Neural cell (in vitro differentiated cells): ENCODE data around the gene BMPR1B. TPM values are rescaled to one million over a fixed set of nuclear protein-coding genes. Genes with fewer than 3 reads are reported as not detected.

Experiments used
- H2AFZ ChIP-seq: fragments of 200-600, 300-800 bp; sonication (generic), shearing (Covaris generic); 2 replicates; pipeline ENCODE4 v1.6.0; 2014; ENCODE audit warnings: low read depth, mild to moderate bottlenecking, antibody characterized with exemption, low read length, moderate library complexity
- H3F3A ChIP-seq: fragments of 200-600 bp; shearing (Covaris generic); 2 replicates; pipeline ENCODE4 v1.6.1; 2016; ENCODE audit warnings: mild to moderate bottlenecking, moderate library complexity, mixed read lengths, antibody characterized with exemption, low read length; ENCODE audit not compliant: insufficient read depth, poor library complexity, severe bottlenecking
- H3K27ac ChIP-seq: fragments of 200-600, 300-800 bp; sonication (generic), shearing (Covaris generic); 2 replicates; pipeline ENCODE4 v1.5.1; 2014; ENCODE audit warnings: mild to moderate bottlenecking, low read length, moderate library complexity
- H3K27me3 ChIP-seq: fragments of 300-800, 200-600 bp; sonication (generic), shearing (Covaris generic); 2 replicates; pipeline ENCODE4 v1.6.0; 2014; ENCODE audit warnings: mild to moderate bottlenecking, low read depth, low read length, moderate library complexity; ENCODE audit not compliant: insufficient read depth
- H3K36me3 ChIP-seq: fragments of 300-800, 200-600 bp; sonication (generic), shearing (Covaris generic); 2 replicates; pipeline ENCODE4 v1.5.1; 2014; ENCODE audit warnings: mild to moderate bottlenecking, antibody characterized with exemption, low read length, moderate library complexity; ENCODE audit not compliant: insufficient read depth
- H3K4me2 ChIP-seq: fragments of 300-800, 200-600 bp; sonication (generic), shearing (Covaris generic); 2 replicates; pipeline ENCODE4 v1.6.0; 2014; ENCODE audit warnings: mild to moderate bottlenecking, low read length
- H3K4me3 ChIP-seq: fragments of 300-800, 200-600 bp; sonication (generic), shearing (Covaris generic); 2 replicates; pipeline ENCODE4 v1.5.1; 2014; ENCODE audit warnings: mild to moderate bottlenecking, low read length, moderate library complexity
- H3K79me2 ChIP-seq: fragments of 200-600 bp; shearing (Covaris generic); replicated peaks from 2 replicates; pipeline ENCODE4 v1.6.0; 2014; ENCODE audit warnings: mild to moderate bottlenecking, low read length, moderate library complexity; ENCODE audit not compliant: insufficient read depth
- H3K9ac ChIP-seq: fragments of 300-800, 200-600 bp; sonication (generic), shearing (Covaris generic); 2 replicates; pipeline ENCODE4 v1.6.1; 2016; ENCODE audit warnings: mild to moderate bottlenecking, low read length, mixed read lengths
- H3K9me2 ChIP-seq: fragments of 200-600 bp; shearing (Covaris generic); 2 replicates; pipeline ENCODE4 v1.6.1; 2016; ENCODE audit warnings: mild to moderate bottlenecking, low read length, mixed read lengths; ENCODE audit not compliant: insufficient read depth
- H3K9me3 ChIP-seq: fragments of 200-600, 300-800 bp; sonication (generic), shearing (Covaris generic); 2 replicates; pipeline ENCODE4 v1.6.1; 2016; ENCODE audit warnings: mild to moderate bottlenecking, mixed run types, low read length, moderate library complexity, mixed read lengths
- H4K20me1 ChIP-seq: fragments of 200-600 bp; shearing (Covaris generic); 2 replicates; pipeline ENCODE4 v1.6.1; 2016; ENCODE audit warnings: mild to moderate bottlenecking, mixed run types; ENCODE audit not compliant: insufficient read depth
- CTCF ChIP-seq: fragments of 450-650 bp; IDR thresholded peaks from 2 replicates; pipeline ENCODE4 v1.5.1; 2014; ENCODE audit warnings: antibody characterized with exemption, mild to moderate bottlenecking, moderate library complexity; ENCODE audit not compliant: poor library complexity, severe bottlenecking
- EP300 ChIP-seq: fragments of 450-650 bp; conservative IDR thresholded peaks from 2 replicates; pipeline ENCODE4 v1.6.1; 2014; ENCODE audit warnings: antibody characterized with exemption, mild to moderate bottlenecking, moderate library complexity; ENCODE audit not compliant: poor library complexity, severe bottlenecking
- EZH2 ChIP-seq: fragments of 200-600, 300-800 bp; shearing (Covaris generic), sonication (generic); IDR thresholded peaks from 2 replicates; pipeline ENCODE4 v1.6.1; 2014; ENCODE audit warnings: antibody characterized with exemption, low read length, borderline replicate concordance, mild to moderate bottlenecking; ENCODE audit not compliant: insufficient read depth, poor library complexity, severe bottlenecking
- MXI1 ChIP-seq: fragments of 450-650 bp; conservative IDR thresholded peaks from 2 replicates; pipeline ENCODE4 v1.6.1; 2014; ENCODE audit warnings: antibody characterized with exemption, mild to moderate bottlenecking; ENCODE audit not compliant: poor library complexity, severe bottlenecking
- POLR2AphosphoS5 ChIP-seq: IDR thresholded peaks from 2 replicates; pipeline ENCODE4 v1.6.1; 2012
- RAD21 ChIP-seq: fragments of 450-650 bp; conservative IDR thresholded peaks from 2 replicates; pipeline ENCODE4 v1.6.1; 2014; ENCODE audit warnings: antibody characterized with exemption, mild to moderate bottlenecking, moderate library complexity
- REST ChIP-seq: IDR thresholded peaks from 2 replicates; pipeline ENCODE4 v1.6.1; 2012; ENCODE audit warnings: borderline replicate concordance
- SMC3 ChIP-seq: fragments of 450-650 bp; conservative IDR thresholded peaks from 2 replicates; pipeline ENCODE4 v1.6.1; 2014; ENCODE audit warnings: antibody characterized with exemption, mild to moderate bottlenecking, moderate library complexity; ENCODE audit not compliant: poor library complexity
- TAF1 ChIP-seq: IDR thresholded peaks from 2 replicates; pipeline ENCODE4 v1.6.1; 2012; ENCODE audit warnings: low read depth
- polyA plus RNA-seq: library from polyadenylated mRNA; depleted of rRNA; stranded (reverse); fragments of >200 nt; gene quantifications from 2 replicates; pipeline ENCODE4 v1.2.3, GENCODE V29; 2014

The BMPR1B gene
- polyA plus RNA-seq, 1 donor from 2014 or later: 1.6 TPM

- Histone ChIP-seq H3K79me2 (no peaks in the 10 kb centered on the region), H3K4me3 (no peak overlapping the region), H3K4me2 (no peak overlapping the region), H3K27ac (no peak overlapping the region), H3K9me3 (no peaks in the 10 kb centered on the region), H3F3A (no peaks in the 10 kb centered on the region), H3K27me3 (no peaks in the 10 kb centered on the region), H3K9ac (no peak overlapping the region), H4K20me1 (no peaks in the 10 kb centered on the region), H2AFZ (no peak overlapping the region), H3K36me3 (no peaks in the 10 kb centered on the region), H3K9me2 (no peaks in the 10 kb centered on the region)
- TF ChIP-seq EP300 (no peak), EZH2 (no peak), SMC3 (no peak), RAD21 (no peak), CTCF (no peak), REST (no peak), POLR2AphosphoS5 (no peak), TAF1 (no peak), MXI1 (no peak)
These were observed 210.7 kb downstream of the BMPR1B start for GRCh38 chr4:94968493-94968892.

- no peak overlapping the region for H3K27ac ChIP-seq
- H3K4me2 ChIP-seq: no peak overlapping the region
- no peaks in the 10 kb centered on the region for H3F3A ChIP-seq
- no peaks in the 10 kb centered on the region for H3K36me3 ChIP-seq
- no peaks in the 10 kb centered on the region for H3K27me3 ChIP-seq
- no peaks in the 10 kb centered on the region for H4K20me1 ChIP-seq
- H3K9ac ChIP-seq: no peak overlapping the region
- TF ChIP-seq POLR2AphosphoS5: no peak
- no peak for TF ChIP-seq MXI1
- no peak for TF ChIP-seq EZH2
- no peak for TF ChIP-seq REST
- TF ChIP-seq RAD21: no peak
- no peak for TF ChIP-seq EP300
- no peak for TF ChIP-seq TAF1
- no peak for TF ChIP-seq CTCF
- no peak for TF ChIP-seq SMC3
- H3K9me2 ChIP-seq: no peaks in the 10 kb centered on the region
- no peaks in the 10 kb centered on the region for H3K9me3 ChIP-seq
- H3K4me3 ChIP-seq: no peak overlapping the region
- no peak overlapping the region for H2AFZ ChIP-seq
- H3K79me2 ChIP-seq: no peaks in the 10 kb centered on the region
These were observed 212.9 kb downstream of the BMPR1B start for GRCh38 chr4:94970650-94971049.
